Lung (tissue), 12 donors: ENCODE results near the gene MAP3K4. TPM values are rescaled to one million over a fixed set of nuclear protein-coding genes. Genes with fewer than 3 reads are reported as not detected.

Experiments used
- ATAC-seq: fragments of 200-7000 bp; cut with Tn5 transposase; one replicate; pipeline ENCODE4 v1.9.1; 2020; ENCODE audit warnings: moderate number of reproducible peaks; ENCODE audit not compliant: insufficient read depth, low FRiP score
- DNase-seq, 3 donors: peaks; one replicate each; pipeline ENCODE4 v3.0.0-alpha.2; 2013 to 2017
- H3K27ac ChIP-seq, 2 donors: one replicate each; pipeline ENCODE4 v1.5.1; 2013; ENCODE audit warnings: mild to moderate bottlenecking in 2 of 2, moderate library complexity in 2 of 2, control low read depth in 1 of 2, inconsistent platforms in 1 of 2, low read depth in 1 of 2, low read length in 1 of 2
- H3K27me3 ChIP-seq, 3 donors: one replicate each; pipeline ENCODE4 v1.5.1; 2013; ENCODE audit warnings: low read length in 2 of 3; ENCODE audit not compliant: control insufficient read depth in 3 of 3, insufficient read depth in 3 of 3
- H3K36me3 ChIP-seq, 4 donors: one replicate each; pipeline ENCODE4 v1.5.1; 2013; ENCODE audit warnings: low read length in 4 of 4, mild to moderate bottlenecking in 1 of 4, moderate library complexity in 1 of 4; ENCODE audit not compliant: control insufficient read depth in 4 of 4, insufficient read depth in 4 of 4
- H3K4me1 ChIP-seq, 5 donors: one replicate each; pipeline ENCODE4 v1.5.1; 2013; ENCODE audit warnings: low read length in 5 of 5, mild to moderate bottlenecking in 2 of 5, moderate library complexity in 1 of 5; ENCODE audit not compliant: control insufficient read depth in 5 of 5, insufficient read depth in 5 of 5
- H3K4me3 ChIP-seq: one replicate; pipeline ENCODE4 v1.5.1; 2013; ENCODE audit warnings: mild to moderate bottlenecking, control low read depth, moderate library complexity
- H3K9ac ChIP-seq, 2 donors: one replicate each; pipeline ENCODE4 v1.5.1; 2013; ENCODE audit warnings: low read length in 2 of 2, control low read depth in 1 of 2; ENCODE audit not compliant: insufficient read depth in 1 of 2
- H3K9me3 ChIP-seq, 4 donors: one replicate each; pipeline ENCODE4 v1.5.1; 2013; ENCODE audit warnings: low read length in 3 of 4, mild to moderate bottlenecking in 1 of 4, moderate library complexity in 1 of 4; ENCODE audit not compliant: control insufficient read depth in 4 of 4, insufficient read depth in 3 of 4
- WGBS, 2 donors: extraction: QIAGEN DNeasy Blood & Tissue Kit; methylation state at CpG; one replicate each; pipeline ENCODE4 v1.1.7; 2013; 5-methylcytosine and 5-hydroxymethylcytosine counted together
- polyA plus RNA-seq, 2 donors: library from polyadenylated mRNA; stranded (reverse); fragments of 200-250 nt; gene quantifications; one replicate each; pipeline ENCODE4 v1.2.1, GENCODE V29; 2013
- total RNA-seq, 2 donors: library from RNA; depleted of rRNA in 1 of 2; stranded (reverse); fragments of >200 nt in 1 of 2; gene quantifications; one replicate each; pipeline ENCODE4 v1.2.1, GENCODE V29; 2014 to 2021
- TF ChIP-seq, protein P1 (sequence below): IDR thresholded peaks from 2 replicates; pipeline ENCODE4 v1.5.1; 2012; ENCODE audit warnings: mild to moderate bottlenecking; ENCODE audit errors: control extremely low read depth, extremely low read depth
- donor health status: control.
- donor health status: control.
- donor health status: Bipolar disorder and iron deficiency.
- donor health status: healthy.
- donor health status: DM: yes; HTN: yes; CAD: no.

Gene MAP3K4
- total and polyA plus RNA-seq, 4 donors: 8.6 to 56.8 (median 29.9) TPM

DNA sequence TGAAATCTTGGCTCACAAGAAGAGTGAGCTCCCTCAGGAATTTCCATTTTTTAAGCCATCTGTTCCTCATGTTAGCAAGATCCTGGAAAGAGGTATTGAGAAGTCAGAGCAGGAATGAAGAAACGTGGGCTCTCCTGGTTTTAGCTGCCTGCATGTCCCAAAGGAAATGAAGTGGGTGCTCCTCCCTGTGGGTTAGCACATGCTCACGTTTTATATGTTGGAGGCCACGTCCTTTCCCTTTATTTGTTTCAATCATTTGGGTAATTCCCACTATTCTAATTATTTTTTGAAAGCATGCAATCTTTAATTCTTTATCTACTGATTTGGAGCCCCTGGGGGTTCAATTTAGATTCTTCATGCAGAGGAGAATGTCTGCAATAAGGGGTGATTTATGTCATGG, 4.3 kb upstream of the MAP3K4 start:
- ATAC-seq: no peak
- H3K27ac ChIP-seq: no peak overlapping the region
- 79 to 80% methylated on average over 3 of the region's 3 CpGs for WGBS, 2 donors

DNA sequence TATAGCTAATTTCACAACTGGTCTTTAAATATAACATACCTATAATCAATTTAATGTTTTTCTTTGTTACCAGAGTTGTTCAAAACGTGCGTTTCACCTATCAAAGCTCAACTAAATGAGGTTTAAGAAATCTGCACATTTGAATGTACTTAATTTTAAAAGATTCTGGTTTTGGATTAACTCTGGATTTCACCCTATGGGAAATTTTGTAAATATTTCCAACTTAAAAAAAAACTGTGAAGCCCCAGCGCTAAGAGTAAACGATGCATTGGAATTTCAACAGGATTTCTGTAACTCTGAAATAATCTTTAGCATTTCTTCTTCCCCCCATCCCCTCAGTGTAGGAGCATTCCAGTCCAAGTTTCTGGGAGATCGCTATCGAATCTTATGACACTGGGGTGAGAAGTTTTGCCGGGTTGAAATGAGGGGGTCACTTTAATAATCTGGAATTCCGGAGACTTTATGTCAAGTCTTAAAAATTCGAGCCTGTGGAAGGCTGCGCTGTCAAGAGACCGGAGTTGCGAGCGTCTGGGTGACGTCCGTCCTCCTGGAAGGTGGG, 643 bp upstream of the MAP3K4 start:
- DNase-seq: no peak
- H3K9ac ChIP-seq: peak overlapping the region; percentile 72 to 83
- TF ChIP-seq, protein P1, sequence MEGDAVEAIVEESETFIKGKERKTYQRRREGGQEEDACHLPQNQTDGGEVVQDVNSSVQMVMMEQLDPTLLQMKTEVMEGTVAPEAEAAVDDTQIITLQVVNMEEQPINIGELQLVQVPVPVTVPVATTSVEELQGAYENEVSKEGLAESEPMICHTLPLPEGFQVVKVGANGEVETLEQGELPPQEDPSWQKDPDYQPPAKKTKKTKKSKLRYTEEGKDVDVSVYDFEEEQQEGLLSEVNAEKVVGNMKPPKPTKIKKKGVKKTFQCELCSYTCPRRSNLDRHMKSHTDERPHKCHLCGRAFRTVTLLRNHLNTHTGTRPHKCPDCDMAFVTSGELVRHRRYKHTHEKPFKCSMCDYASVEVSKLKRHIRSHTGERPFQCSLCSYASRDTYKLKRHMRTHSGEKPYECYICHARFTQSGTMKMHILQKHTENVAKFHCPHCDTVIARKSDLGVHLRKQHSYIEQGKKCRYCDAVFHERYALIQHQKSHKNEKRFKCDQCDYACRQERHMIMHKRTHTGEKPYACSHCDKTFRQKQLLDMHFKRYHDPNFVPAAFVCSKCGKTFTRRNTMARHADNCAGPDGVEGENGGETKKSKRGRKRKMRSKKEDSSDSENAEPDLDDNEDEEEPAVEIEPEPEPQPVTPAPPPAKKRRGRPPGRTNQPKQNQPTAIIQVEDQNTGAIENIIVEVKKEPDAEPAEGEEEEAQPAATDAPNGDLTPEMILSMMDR: no peak
- H3K9me3 ChIP-seq: peaks cover 0 to 2% (median 0%) of the 10 kb centered on the region in 4 donors
- H3K4me3 ChIP-seq: peak overlapping the region; percentile 75
- no peak for ATAC-seq
- no peaks in the 10 kb centered on the region for H3K36me3 ChIP-seq
- H3K27me3 ChIP-seq: no peaks in the 10 kb centered on the region
- peak overlapping the region; percentile 87 to 92 for H3K27ac ChIP-seq
- H3K4me1 ChIP-seq: peaks cover 0 to 19% (median 4%) of the 10 kb centered on the region in 5 donors
- 2 to 3% methylated on average over 15 of the region's 15 CpGs for WGBS, 2 donors

More for the DNA sequence above, 4.3 kb upstream of the MAP3K4 start:
- no peaks in the 10 kb centered on the region for H3K36me3 ChIP-seq
- H3K9ac ChIP-seq: no peak overlapping the region
- no peak overlapping the region for H3K4me3 ChIP-seq
- TF ChIP-seq, protein P1: no peak
- DNase-seq: no peak
- H3K9me3 ChIP-seq: peaks cover 0 to 9% (median 1%) of the 10 kb centered on the region in 4 donors
- H3K27me3 ChIP-seq: no peaks in the 10 kb centered on the region
- peaks cover 0 to 7% (median 0%) of the 10 kb centered on the region in 5 donors for H3K4me1 ChIP-seq

DNA sequence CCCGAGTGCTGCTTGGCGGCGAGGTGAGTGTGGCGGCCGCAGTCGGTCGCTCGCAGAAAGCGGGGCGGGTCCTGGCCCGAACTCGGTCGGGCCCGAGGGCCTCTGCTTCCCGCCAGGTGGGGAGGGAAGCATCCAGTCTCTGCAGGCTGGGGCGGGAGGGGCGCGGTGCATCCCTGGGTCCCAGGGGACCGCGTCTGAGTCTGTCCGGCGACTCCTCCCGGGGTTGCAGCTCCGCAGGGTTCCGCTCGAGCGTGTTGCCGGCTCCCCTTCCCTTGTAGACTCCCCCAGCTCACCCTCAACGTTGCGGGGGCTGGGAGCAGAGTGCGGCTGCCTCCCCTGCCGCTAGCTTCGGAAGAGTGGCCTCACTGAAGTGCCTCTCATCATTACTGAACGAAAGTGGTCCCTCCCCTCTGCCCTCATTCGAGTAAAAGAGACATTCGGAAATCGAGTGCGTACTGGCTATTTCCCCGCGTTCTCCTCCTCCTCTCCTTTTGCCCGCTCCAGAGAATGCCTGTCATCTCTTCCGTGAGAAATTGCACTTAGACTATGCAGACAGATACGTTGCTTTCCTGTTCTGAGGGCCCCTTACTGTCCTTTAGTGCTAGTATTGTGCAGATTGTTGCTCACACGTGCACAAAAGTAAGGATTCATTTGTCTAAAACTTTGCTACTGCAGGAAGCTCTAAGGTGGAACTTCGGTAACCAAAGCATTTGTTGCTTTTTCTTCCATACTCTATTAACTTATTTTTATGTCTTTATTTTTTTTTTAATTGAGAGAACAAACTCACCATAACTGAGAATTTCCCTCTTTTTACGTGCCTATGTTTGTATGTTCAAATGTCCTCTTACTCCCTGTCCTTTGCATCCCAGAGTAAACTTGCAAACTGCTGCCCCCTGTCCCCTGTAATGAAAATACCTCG, 751 bp downstream of the MAP3K4 start:
- Histone ChIP-seq H3K27ac (peak overlapping the region; percentile 87 to 92), H3K4me3 (peak overlapping the region; percentile 75), H3K4me1 (peaks cover 0 to 19% (median 9%) of the 10 kb centered on the region in 5 donors), H3K9ac (peak overlapping the region; percentile 14 to 58), H3K36me3 (no peaks in the 10 kb centered on the region), H3K9me3 (no peaks in the 10 kb centered on the region), H3K27me3 (no peaks in the 10 kb centered on the region)
- peak; percentile 55 for ATAC-seq
- TF ChIP-seq, protein P1: peak; percentile 26
- peak; percentile 67 to 87 (median 86) for DNase-seq
- 0% methylated on average over 46 to 47 of the region's 47 CpGs for WGBS, 2 donors
